GM18511 (cell line): ENCODE measurements around the gene RAB11FIP3.
"Not testable (repeated sequence)": the region's sequence is repeated elsewhere in the genome, so short reads cannot be mapped to it uniquely, and the experiment has no call there.

Experiments used
- ATAC-seq: cut with Tn5 transposase; IDR thresholded peaks from one replicate; pipeline ENCODE4 v1.9.1; 2021; ENCODE audit warnings: mild to moderate bottlenecking, moderate library complexity; ENCODE audit not compliant: unreplicated experiment

The RAB11FIP3 gene

DNA sequence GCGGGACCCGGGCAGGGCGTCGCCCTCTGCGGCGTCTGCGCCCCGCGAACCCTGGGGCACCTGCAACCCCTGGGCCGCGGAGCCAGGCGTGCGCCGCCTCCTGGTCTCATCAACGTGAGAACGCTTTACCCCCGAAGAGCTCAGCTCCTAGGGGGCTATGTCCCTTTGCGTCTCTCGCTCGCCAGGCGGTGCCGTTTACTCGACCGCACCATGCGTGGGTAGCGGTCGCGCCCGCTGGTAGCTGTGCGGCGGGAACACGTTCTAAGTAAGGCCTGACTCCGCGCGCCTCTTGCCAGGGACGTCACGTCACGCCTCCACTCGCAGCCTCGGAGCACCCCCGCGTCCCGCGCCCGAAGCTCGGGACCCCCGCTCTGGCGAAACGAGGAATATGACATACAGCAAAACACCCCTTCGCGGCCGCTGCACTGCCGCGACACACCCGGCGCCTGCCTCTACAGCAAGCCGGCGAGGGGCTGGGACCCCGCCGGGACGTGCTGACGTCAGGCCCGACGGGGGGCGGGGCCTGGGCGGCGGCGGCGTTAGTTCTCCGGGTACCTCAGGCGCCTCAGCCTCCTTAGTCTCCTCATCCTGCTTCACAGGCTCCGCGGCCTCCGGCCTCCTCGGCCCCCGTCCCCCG, at the start of gene RAB11FIP3:
Gene RAB11FIP3 (plus strand): TSS at position 568 of the 637 bp plus-strand sequence. CDS start 358 bp downstream, outside the sequence.
- peak; percentile 92 for ATAC-seq

- no peak for ATAC-seq
These were observed 49.3 kb upstream of the RAB11FIP3 start for GRCh38 chr16:375927-376816.

- ATAC-seq, result no peak
These were observed 48.5 kb upstream of the RAB11FIP3 start for GRCh38 chr16:376817-377418.

- no peak for ATAC-seq
These were observed 48.0 kb upstream of the RAB11FIP3 start for GRCh38 chr16:377419-377951.

DNA sequence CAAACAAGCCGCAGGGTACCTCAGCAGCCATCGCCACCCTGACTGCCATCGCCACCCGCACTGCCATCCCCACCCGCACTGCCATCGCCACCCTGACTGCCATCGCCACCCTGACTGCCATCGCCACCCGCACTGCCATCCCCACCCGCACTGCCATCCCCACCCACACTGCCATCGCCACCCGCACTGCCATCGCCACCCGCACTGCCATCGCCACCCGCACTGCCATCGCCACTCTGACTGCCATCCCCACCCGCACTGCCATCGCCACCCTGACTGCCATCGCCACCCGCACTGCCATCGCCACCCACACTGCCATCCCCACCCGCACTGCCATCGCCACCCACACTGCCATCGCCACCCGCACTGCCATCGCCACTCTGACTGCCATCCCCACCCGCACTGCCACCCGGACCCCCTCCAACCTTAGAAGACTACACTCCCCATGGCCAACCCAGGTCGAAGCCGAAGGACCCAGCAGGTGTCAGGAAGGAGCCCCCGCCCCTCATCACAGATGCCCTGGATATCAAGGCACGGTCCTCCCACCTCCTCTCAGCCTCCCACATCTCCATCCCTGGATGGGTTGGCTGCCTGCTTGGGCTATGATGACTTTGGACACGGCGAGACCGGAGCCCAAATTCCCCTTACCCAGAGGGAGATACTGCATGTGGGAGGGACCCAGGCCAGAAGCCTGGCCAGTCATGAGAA, 47.2 kb upstream of the RAB11FIP3 start:
- ATAC-seq, result not testable (repeated sequence)

- no peak for ATAC-seq
These were observed 46.6 kb upstream of the RAB11FIP3 start for GRCh38 chr16:378821-379182.

DNA sequence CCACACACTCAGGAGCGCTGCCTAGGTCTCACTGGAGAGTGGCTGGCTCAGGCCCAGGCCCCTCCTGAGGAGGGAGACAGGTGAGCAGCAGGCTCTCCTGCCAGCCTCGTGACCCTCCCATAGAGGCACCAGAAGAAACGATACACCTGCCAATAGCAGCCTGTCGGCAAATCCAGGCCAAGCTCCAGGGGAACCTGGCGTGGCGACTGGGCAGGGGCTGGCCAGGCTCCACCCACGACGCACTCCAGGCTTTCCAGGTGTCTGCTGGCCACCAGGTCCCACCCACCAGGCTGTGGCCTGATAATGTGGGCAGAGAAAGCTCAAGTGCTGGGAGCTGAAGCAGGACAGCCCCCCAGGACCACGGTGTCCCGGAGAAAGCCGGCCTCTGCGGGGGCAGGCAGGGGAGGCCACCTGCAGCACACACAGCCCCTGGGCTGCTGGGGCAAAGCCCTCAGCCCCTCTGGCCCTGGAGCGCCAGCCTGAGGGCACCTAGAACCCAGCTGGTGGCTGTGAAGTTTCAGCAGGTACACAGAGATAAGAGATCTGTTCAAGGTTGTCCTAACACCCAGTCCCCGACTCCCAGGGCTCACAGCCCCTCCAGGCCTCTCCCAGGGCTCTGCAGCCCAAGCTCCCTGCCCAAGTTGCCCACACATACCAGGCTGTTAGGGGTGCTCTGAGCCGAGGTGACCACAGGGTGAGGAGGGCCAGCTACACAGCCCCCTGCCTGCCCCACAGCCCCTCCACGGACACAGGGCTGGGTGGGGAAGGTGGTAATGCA, 46.1 kb upstream of the RAB11FIP3 start:
- no peak for ATAC-seq

- ATAC-seq, result no peak
These were observed 45.3 kb upstream of the RAB11FIP3 start for GRCh38 chr16:379961-380761.

DNA sequence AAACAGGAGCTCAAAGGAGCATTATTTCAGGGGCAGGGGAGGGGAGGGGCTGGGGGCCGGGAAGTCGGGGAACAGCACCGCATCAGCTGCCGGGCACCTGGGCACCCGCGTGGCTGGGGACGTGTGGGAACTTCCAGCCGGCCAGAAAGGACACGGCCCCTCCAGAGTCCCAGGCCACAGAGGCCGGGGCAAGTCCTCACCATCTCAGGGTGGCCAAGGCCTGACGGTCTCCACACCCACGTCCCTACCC, 44.8 kb upstream of the RAB11FIP3 start:
- peak; percentile 2 for ATAC-seq

DNA sequence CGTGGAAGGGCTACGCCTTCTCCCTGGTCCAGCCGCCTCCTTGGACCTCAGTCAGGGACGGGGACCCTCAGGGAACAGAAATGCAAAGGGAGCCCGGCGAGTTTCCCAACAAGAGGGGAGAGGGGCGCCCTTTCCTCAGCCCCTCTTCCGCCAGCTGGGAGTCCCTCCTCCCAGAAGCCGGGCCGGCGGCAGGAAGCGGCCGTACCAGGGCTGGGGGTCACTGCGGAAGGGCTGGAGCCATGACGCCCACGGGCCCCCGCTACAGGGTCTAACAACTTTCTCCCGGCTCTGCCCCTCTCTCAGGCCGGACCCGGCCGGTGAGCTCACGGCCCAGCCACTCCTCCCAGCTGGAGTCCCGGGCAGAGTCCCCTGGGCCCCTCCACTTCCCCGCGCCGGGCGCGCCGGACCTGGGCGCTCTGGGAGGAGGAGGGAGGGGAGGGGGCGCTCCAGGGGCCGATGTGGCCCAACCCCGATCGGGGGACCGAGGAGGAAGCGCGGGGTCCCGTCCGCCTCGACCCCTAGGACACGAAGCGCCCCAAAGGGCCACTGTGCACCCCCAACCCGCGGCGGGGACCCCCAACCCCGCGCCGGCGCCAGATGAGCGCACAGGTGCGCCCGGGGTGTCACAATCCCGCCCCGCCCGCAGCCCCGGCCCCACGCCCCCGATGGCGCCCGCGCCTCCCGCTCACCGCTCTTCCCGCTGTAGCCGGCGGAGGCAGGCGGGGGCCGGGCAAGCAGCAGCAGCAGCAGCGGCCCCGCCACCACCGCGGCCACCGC, 44.2 kb upstream of the RAB11FIP3 start:
- ATAC-seq, result peak; percentile 24

- ATAC-seq, result peak; percentile 58
These were observed 43.4 kb upstream of the RAB11FIP3 start, which contains the start of gene PGAP6 for GRCh38 chr16:381789-382717. TSS of gene PGAP6 (minus strand) at chr16:381978. CDS start at chr16:381821, 157 bp downstream.

DNA sequence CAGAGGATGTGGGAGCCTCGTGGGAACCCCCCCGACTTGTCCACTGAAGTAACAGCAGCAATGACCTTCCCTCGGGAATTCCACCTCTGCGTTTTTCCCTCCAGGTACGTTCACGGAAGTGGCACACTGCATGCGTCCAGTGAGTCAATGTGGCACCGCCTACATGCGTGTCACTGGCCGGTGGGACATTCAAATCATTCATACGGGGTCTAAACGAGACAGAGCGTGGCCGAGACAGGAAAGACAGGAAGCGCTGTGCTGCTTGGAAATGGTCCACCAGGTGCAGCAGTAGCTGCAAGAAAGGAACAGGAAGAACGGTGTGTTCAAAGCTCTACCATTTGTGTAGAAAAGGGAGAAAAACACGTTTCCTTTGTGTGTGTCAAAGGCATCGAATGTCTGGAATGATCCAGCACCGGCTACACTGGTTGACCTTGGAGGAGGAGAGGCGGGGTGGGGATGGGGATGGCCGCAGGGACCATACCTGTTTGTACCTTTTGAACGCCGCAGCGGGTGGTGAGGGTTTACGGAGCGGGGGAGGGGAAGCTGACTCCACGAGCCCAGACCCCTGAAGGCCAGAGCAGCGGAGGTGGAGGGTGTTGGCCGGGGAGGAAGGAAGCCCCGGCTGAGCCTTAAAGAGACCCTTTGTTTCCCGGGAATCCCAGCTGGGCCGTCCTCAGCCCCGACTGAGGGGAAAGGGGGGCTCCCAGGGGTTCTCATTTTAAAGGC, 42.0 kb upstream of the RAB11FIP3 start:
- no peak for ATAC-seq

GRCh38 chr16:386641-387156, 38.8 kb upstream of the RAB11FIP3 start:
- ATAC-seq, result no peak

- not testable (repeated sequence) for ATAC-seq
These were observed 37.4 kb upstream of the RAB11FIP3 start for GRCh38 chr16:387761-388666.

DNA sequence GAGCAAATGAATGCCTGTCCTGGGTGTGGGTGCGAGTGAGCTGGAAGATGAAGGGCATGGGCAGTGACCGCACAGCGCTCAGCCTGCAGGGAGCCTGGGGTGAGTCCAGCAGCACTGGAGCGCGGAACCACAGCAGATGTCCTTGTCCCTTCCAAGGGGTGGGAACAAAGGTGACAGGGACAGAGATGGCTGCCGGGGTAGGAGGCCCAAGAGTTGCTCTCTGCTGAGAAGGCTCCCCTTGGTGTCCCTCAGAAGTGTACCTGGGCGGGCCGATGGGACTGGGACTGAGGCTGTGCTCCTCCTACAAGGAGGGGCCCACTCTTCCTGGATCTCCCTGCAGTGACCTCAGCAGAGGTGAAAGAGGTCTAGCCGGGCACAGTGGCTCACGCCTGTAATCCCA, 36.1 kb upstream of the RAB11FIP3 start:
- ATAC-seq, result no peak

DNA sequence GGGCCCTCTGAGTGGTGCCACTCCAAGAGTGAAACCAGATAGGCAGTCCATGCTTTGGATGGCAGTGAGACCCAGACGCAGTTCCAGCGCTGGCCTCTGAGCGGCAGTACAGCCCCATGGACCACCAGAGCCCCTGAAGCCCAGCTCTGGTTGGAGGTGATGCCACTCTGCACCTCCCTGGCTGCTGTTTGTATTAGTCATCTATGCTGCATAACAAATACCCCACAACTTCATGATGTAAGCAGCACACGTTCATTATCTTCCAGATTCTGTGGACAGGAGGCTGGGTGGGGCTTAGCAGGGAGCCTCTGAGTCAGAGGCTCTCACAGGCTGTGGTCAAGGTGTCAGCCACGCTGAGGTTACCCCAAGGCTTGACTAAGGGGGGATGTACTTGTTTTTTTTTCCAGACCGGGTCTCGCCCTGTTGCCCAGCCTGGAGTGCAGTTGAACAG, 33.5 kb upstream of the RAB11FIP3 start:
- no peak for ATAC-seq
